Esophagus (tissue), 2 donors: Measurements from ENCODE around the gene FGD1. TPM values are rescaled to one million over a fixed set of nuclear protein-coding genes. Genes with fewer than 3 reads are reported as not detected.
"Not testable (repeated sequence)": the region's sequence is repeated elsewhere in the genome, so short reads cannot be mapped to it uniquely, and the experiment has no call there.

Source experiments
- H3K27ac ChIP-seq, 2 donors: one replicate each; pipeline ENCODE4 v1.5.1; 2013; ENCODE audit warnings: low read depth in 2 of 2, mild to moderate bottlenecking in 2 of 2, inconsistent platforms in 1 of 2, low read length in 1 of 2, moderate library complexity in 1 of 2
- H3K27me3 ChIP-seq, 2 donors: one replicate each; pipeline ENCODE4 v1.6.1; 2013; ENCODE audit warnings: low read length in 2 of 2, control low read depth in 1 of 2, mild to moderate bottlenecking in 1 of 2; ENCODE audit not compliant: insufficient read depth in 2 of 2, control insufficient read depth in 1 of 2
- H3K36me3 ChIP-seq, 2 donors: one replicate each; pipeline ENCODE4 v1.6.1; 2013; ENCODE audit warnings: low read length in 1 of 2; ENCODE audit not compliant: control insufficient read depth in 2 of 2, insufficient read depth in 2 of 2
- H3K4me1 ChIP-seq, 2 donors: one replicate each; pipeline ENCODE4 v1.6.1; 2013; ENCODE audit warnings: low read length in 1 of 2; ENCODE audit not compliant: control insufficient read depth in 2 of 2, insufficient read depth in 2 of 2
- H3K4me3 ChIP-seq, 2 donors: one replicate each; pipeline ENCODE4 v1.5.1; 2013; ENCODE audit warnings: low read length in 2 of 2, mild to moderate bottlenecking in 2 of 2, low read depth in 1 of 2, moderate library complexity in 1 of 2
- H3K9me3 ChIP-seq, 2 donors: one replicate each; pipeline ENCODE4 v1.6.1; 2013; ENCODE audit warnings: mild to moderate bottlenecking in 2 of 2, low read depth in 1 of 2, low read length in 1 of 2, moderate library complexity in 1 of 2; ENCODE audit not compliant: control insufficient read depth in 2 of 2, insufficient read depth in 1 of 2
- WGBS, 2 donors: extraction: QIAGEN DNeasy Blood & Tissue Kit; methylation state at CpG; one replicate each; pipeline ENCODE4 v1.1.7; 2013; 5-methylcytosine and 5-hydroxymethylcytosine counted together
- polyA plus RNA-seq, 2 donors: library from polyadenylated mRNA; stranded (reverse); fragments of 200-250 nt; gene quantifications; one replicate each; pipeline ENCODE4 v1.2.3, GENCODE V29; 2013
- donor health status: healthy with polysubstance abuse.
- donor health status: Bipolar disorder and iron deficiency.

FGD1 gene
- polyA plus RNA-seq, 2 donors, result 4.2 to 4.9 TPM

DNA sequence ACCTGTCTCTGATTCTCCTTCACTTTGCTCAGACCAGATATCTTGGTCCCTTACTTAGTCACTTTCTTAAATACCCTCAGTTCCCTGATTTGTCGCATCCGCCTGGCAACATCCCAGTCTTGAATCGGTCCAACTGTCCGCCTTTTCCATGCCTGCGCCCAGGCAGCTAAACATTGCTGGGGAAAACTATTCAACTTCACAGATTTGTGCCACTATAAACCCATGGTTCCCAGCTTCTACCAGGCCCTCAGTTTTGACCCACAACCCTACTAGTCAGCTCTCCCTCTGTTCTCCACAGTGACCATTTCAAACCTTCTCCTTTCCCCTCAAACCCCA, 451 bp upstream of the FGD1 start:
- Histone ChIP-seq H3K27ac (peak overlapping the region in 1 of 2 donors; percentile 31), H3K36me3 (no peaks in the 10 kb centered on the region)
- 38 to 60% methylated on average over 5 of the region's 5 CpGs for WGBS, 2 donors

GRCh38 chrX:54494989-54495813, 833 bp downstream of the FGD1 start:
- 2 to 38% methylated on average over 52 to 86 of the region's 86 CpGs for WGBS, 2 donors
- H3K36me3 ChIP-seq, result no peaks in the 10 kb centered on the region
- no peaks in the 10 kb centered on the region for H3K4me1 ChIP-seq
- no peaks in the 10 kb centered on the region for H3K9me3 ChIP-seq
- no peaks in the 10 kb centered on the region for H3K27me3 ChIP-seq
- H3K27ac ChIP-seq, result peak overlapping the region in 1 of 2 donors; percentile 58
- H3K4me3 ChIP-seq, result peak overlapping the region; percentile 56 to 67

More for the DNA sequence above, 451 bp upstream of the FGD1 start:
- Histone ChIP-seq H3K4me1 (no peaks in the 10 kb centered on the region), H3K4me3 (peak overlapping the region in 1 of 2 donors; percentile 56), H3K27me3 (no peaks in the 10 kb centered on the region), H3K9me3 (no peaks in the 10 kb centered on the region)

- H3K9me3 ChIP-seq, result no peaks in the 10 kb centered on the region
- H3K4me1 ChIP-seq, result no peaks in the 10 kb centered on the region
- H3K27ac ChIP-seq, result peak overlapping the region in 1 of 2 donors; percentile 34
- no peaks in the 10 kb centered on the region for H3K27me3 ChIP-seq
- 23 to 46% methylated on average over 9 to 10 of the region's 10 CpGs for WGBS, 2 donors
- peak overlapping the region; percentile 56 to 67 for H3K4me3 ChIP-seq
- no peaks in the 10 kb centered on the region for H3K36me3 ChIP-seq
Measured at GRCh38 chrX:54494166-54494988, 1.7 kb downstream of the FGD1 start.

- Histone ChIP-seq H3K36me3 (no peaks in the 10 kb centered on the region), H3K4me3 (no peak overlapping the region), H3K27ac (no peak overlapping the region), H3K27me3 (no peaks in the 10 kb centered on the region), H3K9me3 (no peaks in the 10 kb centered on the region), H3K4me1 (no peaks in the 10 kb centered on the region)
- 32 to 50% methylated on average over 6 of the region's 6 CpGs for WGBS, 2 donors
Measured at GRCh38 chrX:54492340-54492739, 3.7 kb downstream of the FGD1 start.

GRCh38 chrX:54489819-54490218, 6.2 kb downstream of the FGD1 start:
- H3K4me1 ChIP-seq, H3K27ac ChIP-seq, H3K36me3 ChIP-seq, H3K9me3 ChIP-seq, H3K27me3 ChIP-seq, H3K4me3 ChIP-seq: not testable (repeated sequence)
- WGBS, 2 donors, result 92 to 98% methylated on average over 5 of the region's 5 CpGs

DNA sequence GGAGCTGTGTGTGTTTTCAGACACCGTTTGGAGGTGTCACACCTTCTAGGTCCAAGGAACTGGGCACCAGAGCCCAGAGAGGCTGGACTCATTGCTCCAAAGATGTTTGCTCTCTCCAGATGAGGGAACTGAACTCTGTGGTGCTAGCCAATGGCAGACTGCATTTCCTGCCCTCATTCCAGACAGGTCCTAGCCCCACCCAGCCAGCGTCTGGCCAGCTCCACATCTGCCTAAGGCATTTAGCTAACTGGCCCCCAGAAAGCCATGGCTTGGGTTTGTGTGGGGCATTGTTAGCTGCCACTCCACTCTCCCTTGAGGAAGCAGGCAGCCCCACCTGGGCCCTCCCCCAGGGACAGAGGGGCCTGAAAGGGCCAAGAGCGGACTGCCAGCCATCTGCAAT, 11.4 kb downstream of the FGD1 start:
- H3K27ac ChIP-seq, result no peak overlapping the region

GRCh38 chrX:54483946-54484345, 12.1 kb downstream of the FGD1 start:
- no peaks in the 10 kb centered on the region for H3K36me3 ChIP-seq
- H3K27me3 ChIP-seq, result no peaks in the 10 kb centered on the region
- H3K27ac ChIP-seq, result peak overlapping the region in 1 of 2 donors; percentile 49
- no peaks in the 10 kb centered on the region for H3K9me3 ChIP-seq
- 41 to 58% methylated on average over 9 of the region's 9 CpGs for WGBS, 2 donors
- peaks cover 5 to 14% of the 10 kb centered on the region in 2 donors for H3K4me1 ChIP-seq
- H3K4me3 ChIP-seq, result no peak overlapping the region

More for the DNA sequence above, 11.4 kb downstream of the FGD1 start:
- Histone ChIP-seq H3K4me1 (peaks cover 5 to 14% of the 10 kb centered on the region in 2 donors), H3K27me3 (no peaks in the 10 kb centered on the region), H3K36me3 (no peaks in the 10 kb centered on the region), H3K9me3 (no peaks in the 10 kb centered on the region), H3K4me3 (no peak overlapping the region)
- WGBS, 2 donors, result 40 to 46% methylated on average over 3 of the region's 3 CpGs

DNA sequence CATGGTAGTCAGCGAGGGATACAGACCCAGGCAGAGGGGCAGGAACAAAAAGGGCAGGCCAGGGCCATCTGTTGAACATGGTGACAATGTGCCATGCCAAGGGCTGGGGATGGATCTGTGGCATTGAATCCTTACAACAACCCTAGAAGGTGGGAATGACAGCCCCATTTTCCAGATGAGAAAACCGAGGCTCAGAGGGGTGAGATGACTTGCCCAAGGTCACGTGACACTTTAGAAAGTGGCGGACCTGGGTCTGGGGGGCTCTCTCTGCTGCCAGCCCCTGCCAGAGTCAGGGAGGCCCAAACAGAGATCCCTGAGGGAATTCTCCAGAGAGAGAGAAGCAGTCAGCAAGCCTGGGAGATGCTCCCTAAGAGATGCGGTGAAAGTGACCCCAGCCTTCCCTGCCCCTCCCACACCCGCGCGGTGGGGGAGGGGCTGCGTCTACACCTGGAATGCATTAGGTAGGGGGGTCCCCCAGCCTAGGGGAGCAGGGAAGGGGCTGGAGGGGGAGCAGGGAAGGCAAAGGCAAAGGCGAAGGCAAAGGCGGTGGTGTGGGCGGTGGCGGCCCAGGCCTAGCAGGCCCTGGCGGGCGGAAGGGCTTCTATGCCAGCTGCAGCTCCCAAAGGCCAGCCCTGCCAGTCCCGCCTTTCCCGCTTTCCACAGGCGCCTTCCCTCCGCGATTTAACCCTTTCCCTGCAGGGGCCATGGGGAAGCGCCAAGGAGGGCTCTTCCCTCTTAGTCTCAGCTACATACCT, 13.0 kb downstream of the FGD1 start:
- H3K4me3 ChIP-seq, result no peak overlapping the region
- no peaks in the 10 kb centered on the region for H3K36me3 ChIP-seq
- H3K27me3 ChIP-seq, result no peaks in the 10 kb centered on the region
- no peaks in the 10 kb centered on the region for H3K9me3 ChIP-seq
- peak overlapping the region; percentile 42 to 68 for H3K27ac ChIP-seq
- H3K4me1 ChIP-seq, result peaks cover 5 to 14% of the 10 kb centered on the region in 2 donors
- 29 to 42% methylated on average over 12 to 21 of the region's 21 CpGs for WGBS, 2 donors
